HG03469 (cell line): ENCODE results near the gene PPP6R3.
"Not testable (repeated sequence)": the region's sequence is repeated elsewhere in the genome, so short reads cannot be mapped to it uniquely, and the experiment has no call there.

Experiments used
- ATAC-seq: cut with Tn5 transposase; IDR thresholded peaks from one replicate; pipeline ENCODE4 v1.9.1; 2021; ENCODE audit warnings: mild to moderate bottlenecking, moderate library complexity, moderate number of reproducible peaks; ENCODE audit not compliant: unreplicated experiment

Gene PPP6R3

DNA sequence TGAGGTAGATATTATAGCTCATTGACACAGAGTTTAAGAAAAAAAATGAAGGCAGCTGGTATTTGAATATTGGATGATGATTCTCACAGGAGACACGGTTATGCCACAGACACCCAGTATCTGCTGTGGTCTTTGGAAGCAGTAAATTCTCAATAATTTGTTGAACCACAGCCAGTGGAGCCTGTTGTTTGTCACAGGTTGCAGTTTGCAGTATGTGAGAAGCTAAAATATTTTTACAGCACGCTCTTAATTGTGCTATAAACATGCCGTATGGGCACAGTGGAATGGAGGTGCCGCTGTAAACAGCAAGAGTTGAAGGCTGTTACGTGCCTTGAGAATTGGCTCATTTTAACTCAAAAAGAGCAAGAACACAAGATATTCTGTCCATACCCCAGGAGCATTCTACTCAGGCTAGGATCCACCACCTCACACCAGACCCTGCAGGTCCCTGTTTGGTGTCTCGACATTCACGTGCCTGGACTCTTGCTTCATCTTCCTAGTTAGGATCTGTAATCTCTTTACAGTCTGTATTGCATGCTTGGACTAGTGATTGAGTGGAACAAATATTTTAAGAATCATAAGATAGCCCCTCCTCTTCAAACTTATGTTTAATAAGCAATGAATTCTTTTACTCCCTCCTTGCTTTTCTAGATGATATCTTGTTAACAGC, 129.1 kb downstream of the PPP6R3 start:
- no peak for ATAC-seq

DNA sequence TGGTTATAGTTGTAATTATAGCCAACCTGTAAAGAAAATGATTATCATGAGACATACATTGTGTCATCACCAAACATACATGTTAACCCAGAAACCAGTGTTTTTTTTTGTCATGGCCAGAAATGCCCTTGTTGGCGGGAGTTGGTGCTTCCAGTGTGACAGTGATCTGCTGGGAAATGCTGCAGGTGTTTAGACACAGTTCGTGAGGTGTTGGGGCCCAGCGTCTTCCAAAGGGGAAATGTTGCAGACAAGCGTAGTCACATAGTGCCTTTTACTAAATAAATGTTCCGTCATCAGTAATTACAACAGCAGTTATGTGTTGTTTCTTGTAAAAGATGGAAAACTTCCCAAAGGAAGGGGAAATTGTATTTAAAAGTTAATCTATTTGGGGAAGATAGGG, 131.2 kb downstream of the PPP6R3 start:
- ATAC-seq: no peak

DNA sequence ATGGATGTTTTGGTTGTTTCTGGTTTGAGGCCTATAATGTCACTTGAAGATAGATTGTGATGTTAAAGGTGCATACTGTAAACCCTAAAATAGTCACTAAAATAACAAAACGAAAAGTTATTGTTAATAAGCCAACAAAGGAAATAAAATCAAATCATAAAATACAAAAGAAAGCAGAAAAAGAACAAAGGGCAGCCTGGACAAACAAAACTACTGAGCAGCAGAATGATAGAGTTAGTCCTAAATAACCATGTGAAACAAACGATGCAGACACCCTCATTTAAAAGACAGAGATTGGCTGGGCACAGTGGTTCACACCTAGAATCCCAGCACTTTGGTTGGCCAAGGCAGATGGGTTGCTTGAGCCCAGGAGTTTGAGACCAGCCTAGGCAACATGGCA, 132.9 kb downstream of the PPP6R3 start:
- ATAC-seq: no peak

DNA sequence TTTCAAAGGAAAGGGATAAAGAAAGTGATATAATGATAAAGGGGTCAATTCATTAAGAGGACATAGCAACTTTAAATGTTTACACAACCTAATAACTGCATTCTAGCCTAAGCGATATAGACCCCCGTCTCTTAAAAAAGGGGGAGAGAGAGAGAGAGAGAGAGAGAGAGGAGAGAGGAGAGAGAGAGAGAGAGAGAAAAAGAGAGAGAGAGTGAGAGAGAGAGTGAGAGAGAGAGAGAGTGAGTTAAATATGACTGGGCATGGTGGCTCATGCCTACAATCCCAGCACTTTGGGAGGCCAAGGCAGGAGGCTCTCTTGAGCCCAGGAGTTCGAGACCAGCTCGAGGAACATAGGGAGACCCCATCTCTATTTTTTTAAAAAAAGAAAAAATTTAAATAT, 133.6 kb downstream of the PPP6R3 start:
- ATAC-seq: no peak

DNA sequence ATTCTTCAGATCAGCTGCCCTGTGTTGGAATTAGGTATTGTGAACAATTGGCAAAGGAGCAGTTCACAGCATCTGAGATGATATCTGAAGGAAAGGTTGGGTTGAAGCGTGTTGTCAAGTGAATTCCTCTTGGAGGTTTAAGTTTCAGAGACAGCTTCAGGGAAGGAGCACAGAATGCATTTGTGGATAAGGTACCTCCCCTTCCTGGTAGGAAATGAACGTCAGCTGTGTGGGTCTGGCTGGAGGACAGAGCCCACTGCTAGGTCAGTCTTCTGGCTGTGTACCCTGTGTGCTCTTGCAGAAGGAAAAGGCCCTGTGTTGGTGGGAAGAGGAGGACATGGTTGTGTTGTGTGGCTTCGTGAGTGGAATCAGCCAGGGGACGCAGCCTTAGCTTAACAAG, 135.7 kb downstream of the PPP6R3 start:
- ATAC-seq: no peak

DNA sequence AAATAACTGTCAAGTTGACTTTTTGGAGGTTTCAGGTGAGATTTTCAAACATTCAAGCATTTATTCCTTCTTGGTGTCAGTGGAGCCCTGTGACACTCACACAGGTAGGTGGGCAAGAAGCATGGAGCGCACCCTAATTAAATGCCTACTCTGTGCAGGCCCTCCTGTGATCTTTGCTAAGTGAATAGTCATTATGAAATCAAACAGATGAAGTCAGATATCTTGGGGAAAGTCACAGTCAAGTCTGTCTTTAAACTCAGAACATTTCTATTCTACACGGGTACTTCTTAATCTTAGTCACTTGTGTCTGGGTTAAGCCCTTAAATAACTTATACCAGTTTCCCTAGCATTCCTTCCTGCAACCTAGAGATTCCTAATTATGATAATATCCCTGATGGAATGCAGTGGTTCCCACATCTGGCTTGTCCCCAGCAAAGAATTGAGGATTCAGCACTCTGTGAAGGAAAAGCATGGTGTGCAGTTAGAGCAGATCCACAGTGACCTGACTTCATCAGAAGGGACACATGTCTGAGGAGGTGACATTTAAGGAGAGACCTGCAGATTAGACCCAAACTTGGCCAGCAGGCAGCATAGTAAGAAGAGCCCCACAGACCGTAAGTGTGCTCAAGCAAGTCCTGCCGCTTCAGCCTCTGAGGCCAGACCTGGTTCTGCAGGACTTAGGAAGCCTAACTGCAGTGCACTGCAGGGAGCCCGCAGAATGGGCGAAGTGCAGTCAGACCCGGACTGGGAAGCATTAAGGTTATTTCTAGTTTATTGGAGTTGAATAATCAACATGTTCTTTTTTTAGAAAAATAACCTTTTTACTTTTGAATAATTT, 138.5 kb downstream of the PPP6R3 start:
- ATAC-seq: no peak

DNA sequence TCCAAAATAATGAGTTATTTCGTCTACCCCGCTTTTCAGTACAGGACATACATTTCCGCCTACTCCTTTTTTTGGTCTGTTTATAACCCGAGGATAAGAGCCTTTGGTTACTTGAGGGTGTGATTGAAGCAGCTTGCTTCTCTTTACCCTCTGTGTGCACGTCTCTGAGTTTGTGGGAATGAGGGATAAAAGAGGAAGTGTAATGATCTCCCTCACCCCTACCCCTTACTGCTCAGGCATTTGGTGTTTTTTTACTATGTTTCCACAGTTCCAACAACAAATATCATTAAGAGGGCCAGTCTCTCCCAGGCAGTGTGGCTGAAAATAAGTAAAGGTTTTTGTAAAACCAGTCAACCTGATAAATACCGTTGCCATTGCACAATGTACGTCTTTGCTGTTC, 140.6 kb downstream of the PPP6R3 start:
- no peak for ATAC-seq

DNA sequence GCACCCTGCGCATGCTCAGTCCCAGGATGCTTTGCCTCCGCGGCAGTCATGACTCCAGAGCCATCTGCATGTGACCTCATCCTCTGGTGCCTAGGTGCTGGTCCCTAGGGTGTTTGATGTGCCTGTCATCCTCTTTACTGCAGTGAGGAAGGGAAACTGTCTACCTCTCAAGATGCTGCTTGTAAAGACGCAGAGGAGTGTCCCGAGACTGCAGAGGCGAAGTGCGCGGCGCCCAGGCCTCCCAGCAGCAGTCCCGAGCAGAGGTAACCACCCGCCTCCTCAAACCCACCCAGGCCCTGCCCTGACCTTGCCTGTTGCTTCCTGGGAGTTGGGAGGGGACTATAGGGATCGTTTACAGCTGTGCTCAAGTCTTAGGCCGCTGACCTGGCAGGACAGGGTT, 149.2 kb downstream of the PPP6R3 start:
- ATAC-seq: no peak

DNA sequence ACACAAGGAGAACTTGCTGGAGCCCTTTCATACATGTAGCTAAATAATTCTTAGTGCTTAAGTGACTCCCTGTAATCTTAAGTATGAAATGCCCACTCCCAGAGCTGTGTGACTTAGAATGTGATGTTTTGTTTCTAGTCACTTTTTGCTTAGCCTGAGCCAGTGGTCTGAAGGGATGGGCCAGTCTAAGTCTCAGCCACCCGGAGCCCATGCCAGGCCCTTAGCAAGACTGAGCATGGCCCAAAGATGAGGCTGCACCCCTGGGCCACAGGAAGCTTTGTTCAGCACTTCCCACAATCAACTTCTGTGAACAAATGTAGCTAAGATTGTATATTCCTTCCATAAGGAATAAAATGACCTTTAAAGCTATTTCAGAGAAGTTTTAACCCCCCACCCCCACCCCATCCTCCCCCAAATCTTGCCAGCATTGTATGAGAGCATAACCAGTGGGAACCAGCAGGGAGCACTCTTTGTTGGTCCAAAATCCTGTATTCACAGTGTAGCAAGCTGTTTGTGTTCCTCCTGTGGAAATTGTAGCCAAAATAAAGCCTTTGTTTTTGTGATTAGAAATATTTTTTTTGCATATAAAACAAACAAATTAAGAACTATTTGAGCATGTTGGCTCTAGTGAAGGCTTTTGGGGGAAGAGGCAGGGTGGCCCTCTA, 150.0 kb downstream of the PPP6R3 start:
- no peak for ATAC-seq

DNA sequence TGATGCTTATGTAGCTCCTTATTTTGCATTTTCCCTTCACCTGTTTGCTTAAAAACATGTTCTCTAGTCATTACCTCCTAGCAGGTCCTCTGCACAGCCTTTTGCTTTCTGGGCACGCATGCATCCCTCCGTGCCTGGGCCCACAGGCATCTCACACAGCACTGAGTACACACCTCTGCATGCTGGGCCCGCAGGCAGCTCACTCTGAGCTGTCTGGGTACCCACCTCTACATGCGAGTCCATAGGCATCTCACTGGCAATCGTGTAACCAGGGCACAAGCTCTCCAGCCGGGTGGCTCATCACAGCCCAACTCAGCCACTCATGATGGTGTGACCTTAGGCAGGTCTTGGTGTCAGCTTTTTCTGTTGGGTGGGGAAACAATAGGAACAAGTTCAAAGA, 155.1 kb downstream of the PPP6R3 start:
- no peak for ATAC-seq

DNA sequence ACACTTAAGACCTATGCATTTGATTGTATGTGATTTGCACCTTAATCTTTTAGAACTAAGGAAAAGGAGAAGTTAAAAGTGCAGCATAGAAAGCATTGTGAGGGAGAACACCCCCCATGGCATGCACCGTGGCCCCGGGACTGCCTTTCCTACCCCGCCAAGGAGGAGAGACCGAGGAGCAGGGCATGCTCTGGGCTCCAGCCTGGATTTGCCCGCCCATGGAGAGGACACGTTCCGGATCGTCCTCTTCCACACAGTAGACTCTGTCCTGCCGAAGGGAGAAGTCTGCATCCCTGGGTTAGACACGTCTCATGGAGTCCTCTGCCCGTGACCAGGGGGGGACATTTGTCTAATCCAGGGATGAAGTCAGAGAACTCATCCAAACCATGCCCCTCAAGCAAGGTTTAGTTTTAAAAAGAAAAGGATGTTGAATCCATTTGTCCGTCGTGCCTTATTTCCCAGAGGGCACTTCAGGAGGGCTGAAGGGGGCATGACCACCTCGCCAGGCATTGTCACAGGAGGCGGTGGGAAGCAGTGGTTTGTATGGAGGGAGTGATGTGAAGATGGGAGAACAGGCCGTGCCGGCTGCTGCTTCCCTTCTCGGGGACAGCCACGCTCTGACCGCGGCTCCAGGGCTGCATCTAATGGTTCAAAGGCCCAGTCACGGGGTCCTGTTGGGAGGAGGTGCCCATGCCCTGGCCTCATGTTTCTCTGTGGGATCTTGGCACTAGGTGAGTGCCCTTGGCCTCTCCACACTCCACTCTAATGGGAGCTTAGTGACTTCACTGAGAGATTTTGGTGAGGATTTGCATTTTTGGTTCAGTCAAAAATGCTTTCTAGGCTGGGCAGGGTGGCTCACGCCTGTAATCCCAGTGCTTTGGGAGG, 157.6 kb downstream of the PPP6R3 start:
- no peak for ATAC-seq

DNA sequence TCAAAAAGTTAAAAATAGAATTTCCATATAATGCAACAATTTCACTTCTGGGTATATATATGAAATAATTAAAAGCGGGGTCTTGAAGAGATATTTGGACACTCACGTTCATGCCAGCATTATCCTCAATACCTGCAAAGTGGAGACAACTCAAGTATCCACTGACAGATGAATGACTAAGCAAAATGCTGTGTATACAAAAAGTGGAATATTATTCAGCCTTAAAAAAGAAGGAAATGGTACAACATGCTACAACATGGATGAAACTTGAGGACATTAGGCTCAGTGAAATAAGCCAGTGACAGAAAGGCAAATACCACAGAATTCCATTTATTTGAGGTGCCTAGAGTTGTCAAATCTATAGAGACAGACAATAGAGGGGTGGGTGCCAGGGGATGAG, 161.3 kb downstream of the PPP6R3 start:
- ATAC-seq: no peak

DNA sequence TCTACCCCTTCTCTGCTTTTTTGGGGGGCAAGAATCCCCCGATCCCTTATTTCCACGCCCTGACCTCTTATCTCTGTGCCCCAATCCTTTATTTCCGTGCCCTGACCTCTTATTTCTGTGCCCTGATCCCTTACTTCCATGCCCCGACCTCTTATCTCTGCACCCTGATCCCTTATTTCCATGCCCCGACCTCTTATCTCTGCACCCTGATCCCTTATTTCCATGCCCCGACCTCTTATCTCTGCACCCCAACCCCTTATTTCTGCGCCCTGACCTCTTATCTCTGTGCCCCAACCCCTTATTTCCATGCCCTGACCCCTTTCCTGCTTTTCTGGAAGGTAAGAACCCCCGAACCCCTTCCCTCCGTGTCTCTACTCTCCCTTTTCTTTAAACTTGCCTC, 163.2 kb downstream of the PPP6R3 start:
- not testable (repeated sequence) for ATAC-seq

DNA sequence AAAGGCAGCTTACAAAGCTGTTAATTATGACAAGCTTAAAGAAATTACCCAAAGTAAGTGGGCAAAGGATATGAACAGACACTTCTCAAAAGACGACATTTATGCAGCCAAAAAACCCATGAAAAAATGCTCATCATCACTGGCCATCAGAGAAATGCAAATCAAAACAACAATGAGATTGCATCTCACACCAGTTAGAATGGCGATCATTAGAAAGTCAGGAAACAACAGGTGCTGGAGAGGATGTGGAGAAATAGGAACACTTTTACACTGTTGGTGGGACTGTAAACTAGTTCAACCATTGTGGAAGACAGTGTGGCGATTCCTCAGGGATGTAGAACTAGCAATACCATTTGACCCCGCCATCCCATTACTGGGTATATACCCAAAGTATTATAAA, 164.5 kb downstream of the PPP6R3 start:
- ATAC-seq: not testable (repeated sequence)

DNA sequence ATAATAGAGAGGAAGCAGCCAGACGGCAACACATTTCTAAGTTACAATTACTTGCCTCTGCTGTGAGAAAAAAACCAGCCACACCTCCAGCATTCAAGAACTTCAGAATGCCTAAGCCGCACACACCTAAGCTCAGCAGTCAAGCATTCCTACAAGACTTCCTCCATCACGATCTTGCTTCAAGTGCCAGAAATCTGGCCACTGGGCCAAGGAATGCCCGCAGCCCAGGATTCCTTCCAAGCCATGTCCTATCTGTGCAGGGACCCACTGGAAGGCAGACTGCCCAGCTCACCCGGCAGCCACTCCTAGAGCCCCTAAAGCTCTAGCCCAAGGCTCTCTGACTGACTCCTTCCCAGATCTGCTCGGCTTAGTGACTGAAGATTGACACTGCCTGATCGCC, 165.7 kb downstream of the PPP6R3 start:
- not testable (repeated sequence) for ATAC-seq

DNA sequence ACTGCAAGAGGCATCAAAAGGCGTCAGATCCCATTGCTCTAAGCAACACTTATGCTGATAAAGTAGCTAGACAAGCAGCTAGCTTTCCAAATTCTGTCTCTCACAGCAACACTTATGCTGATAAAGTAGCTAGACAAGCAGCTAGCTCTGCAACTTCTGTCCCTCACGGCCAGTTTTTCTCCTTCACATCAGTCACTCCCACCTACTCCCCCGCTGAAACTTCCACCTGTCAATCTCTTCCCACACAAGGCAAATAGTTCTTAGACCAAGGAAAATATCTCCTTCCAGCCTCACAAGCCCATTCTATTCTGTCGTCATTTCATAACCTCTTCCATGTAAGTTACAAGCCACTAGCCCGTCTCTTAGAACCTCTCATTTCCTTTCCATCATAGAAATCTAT, 168.3 kb downstream of the PPP6R3 start:
- ATAC-seq: not testable (repeated sequence)

DNA sequence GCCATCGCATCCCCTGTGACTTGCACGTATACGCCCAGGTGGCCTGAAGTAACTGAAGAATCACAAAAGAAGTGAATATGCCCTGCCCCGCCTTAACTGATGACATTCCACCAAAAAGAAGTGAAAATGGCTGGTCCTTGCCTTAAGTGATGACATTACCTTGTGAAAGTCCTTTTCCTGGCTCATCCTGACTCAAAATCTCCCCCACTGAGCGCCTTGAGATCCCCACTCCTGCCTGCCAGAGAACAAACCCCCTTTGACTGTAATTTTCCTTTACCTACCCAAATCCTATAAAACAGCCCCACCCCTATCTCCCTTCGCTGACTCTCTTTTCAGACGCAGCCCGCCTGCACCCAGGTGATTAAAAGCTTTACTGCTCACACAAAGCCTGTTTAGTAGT, 171.8 kb downstream of the PPP6R3 start:
- ATAC-seq: not testable (repeated sequence)

DNA sequence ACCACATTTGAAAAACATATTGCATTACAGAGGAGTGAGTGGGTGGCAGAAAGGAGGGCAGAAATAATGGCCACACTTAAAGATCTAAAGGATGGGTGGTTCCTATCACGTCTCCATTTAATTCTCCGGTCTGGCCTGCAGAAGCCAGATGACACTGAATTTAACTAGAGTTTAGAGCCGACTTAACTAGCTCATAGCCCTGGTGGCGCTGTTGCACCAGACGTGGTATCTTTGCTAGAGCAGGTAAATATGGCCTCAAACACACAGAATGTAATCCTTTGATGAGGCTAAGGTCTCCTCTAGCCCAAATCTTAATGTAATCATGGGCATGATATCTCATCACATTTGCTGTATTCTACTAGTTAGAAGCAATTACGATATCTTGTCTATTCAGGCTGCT, 172.2 kb downstream of the PPP6R3 start:
- ATAC-seq: no peak

DNA sequence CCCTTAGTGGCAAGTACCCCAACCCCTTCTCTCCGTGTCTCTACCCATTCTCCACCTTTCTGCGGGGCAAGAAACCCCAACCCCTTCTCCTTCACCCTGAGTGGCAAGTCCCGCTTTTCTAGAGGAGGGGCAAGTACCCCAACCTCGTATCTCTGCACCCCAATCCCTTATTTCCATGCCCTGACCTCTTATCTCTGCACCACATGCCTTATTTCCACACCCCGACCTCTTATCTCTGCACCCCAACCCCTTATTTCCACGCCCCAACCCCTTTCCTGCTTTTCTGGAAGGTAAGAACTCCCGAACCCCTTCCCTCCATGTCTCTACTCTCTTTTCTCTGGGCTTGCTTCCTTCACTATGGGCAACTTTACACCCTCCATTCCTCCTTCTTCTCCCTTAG, 174.1 kb downstream of the PPP6R3 start:
- ATAC-seq: not testable (repeated sequence)

DNA sequence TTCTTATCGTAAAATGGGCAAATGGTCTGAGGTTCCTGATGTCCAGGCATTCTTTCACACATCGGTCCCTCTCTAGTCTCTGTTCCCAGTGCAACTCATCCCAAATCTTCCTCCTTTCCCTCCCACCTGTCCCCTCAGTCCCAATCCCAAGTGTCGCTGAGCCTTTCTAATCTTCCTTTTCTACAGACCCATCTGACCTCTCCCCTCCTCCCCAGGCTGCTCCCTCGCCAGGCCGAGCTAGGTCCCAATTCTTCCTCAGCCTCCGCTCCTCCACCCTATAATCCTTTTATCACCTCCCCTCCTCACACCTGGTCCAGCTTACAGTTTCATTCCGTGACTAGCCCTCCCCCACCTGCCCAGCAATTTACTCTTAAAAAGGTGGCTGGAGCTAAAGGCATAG, 174.6 kb downstream of the PPP6R3 start:
- ATAC-seq: not testable (repeated sequence)

DNA sequence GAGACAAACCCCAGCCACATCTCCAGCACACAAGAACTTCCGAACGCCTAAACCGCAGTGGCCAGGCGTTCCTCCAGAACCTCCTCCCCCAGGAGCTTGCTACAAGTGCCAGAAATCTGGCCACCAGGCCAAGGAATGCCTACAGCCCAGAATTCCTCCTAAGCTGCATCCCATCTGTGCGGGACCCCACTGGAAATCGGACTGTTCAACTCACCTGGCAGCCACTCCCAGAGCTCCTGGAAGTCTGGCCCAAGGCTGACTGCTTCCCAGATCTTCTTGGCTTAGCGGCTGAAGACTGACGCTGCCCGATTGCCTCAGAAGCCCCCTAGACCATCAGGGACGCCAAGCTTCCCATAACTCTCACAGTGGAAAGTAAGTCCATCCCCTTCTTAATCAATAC, 175.3 kb downstream of the PPP6R3 start:
- ATAC-seq: not testable (repeated sequence)
